Measurements from ENCODE around the gene RHBDD2. TPM values are rescaled to one million over a fixed set of nuclear protein-coding genes. Genes with fewer than 3 reads are reported as not detected.
"Not testable (repeated sequence)": the region's sequence is repeated elsewhere in the genome, so short reads cannot be mapped to it uniquely, and the experiment has no call there.

The RHBDD2 gene
- total RNA-seq (10.8 and 16.7 TPM in 2 replicates), polyA plus RNA-seq (24.5 and 27.8 TPM in 2 replicates), polyA minus RNA-seq (ENCODE audit: low replicate concordance) (67.0 and 86.1 TPM in 2 replicates)
- 33.4 and 41.7 TPM in 2 replicates for polyA plus RNA-seq (2012)

DNA sequence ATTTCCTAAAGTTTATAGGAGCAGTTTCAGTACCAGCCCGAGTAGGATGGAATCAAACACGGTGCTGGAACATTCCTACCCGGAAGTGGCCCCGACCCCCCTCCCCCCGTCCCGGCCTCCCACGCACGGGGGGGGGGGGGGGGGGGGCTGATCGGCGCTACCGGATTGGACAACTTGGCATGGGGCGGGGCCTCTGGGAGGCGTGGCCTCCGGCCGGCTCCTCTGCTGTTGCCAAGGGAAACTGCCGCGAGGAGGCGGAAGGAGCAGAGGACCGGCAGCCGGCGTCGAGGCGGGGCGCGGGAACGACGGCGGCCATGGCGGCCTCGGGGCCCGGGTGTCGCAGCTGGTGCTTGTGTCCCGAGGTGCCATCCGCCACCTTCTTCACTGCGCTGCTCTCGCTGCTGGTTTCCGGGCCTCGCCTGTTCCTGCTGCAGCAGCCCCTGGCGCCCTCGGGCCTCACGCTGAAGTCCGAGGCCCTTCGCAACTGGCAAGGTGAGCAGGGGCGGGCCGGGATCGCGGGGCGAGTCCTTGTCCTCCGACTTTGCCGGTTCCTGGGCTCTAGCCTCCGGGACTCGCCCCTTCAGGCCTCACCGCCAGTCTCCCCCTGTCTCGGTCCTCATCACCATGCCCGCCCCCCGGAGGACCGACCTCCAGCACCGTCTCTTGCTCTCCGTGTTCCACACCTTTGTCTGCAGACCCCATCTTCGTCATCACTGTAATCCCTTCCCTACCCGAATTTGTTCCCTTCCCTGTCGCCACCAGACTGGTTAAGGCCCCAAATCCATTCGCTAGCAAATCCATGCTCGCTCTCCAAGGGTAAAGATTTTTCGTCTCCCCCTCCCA, at the start of gene RHBDD2:
Gene RHBDD2, plus strand, starts transcription at position 266 of the 843 bp plus-strand sequence. Its CDS starts 49 bp downstream, at position 315.
- Histone ChIP-seq H2AFZ (ENCODE audit: low read length) (peak within 1 kb of the TSS; percentile 97), H3K9me3 (ENCODE audit: control insufficient read depth, insufficient read depth, low read depth, low read length) (no peaks in the 10 kb centered on the region), H3K9ac (ENCODE audit: insufficient read depth, low read length) (peak within 1 kb of the TSS; percentile 89), H3K27me3 (ENCODE audit: control insufficient read depth, insufficient read depth, low read length) (no peaks in the 10 kb centered on the region), H4K20me1 (ENCODE audit: control insufficient read depth, extremely low read depth, insufficient read depth, low read length) (no peaks in the 10 kb centered on the region), H3K4me2 (ENCODE audit: extremely low read depth, insufficient read depth, low read length) (peak within 1 kb of the TSS; percentile 89), H3K27ac (ENCODE audit: insufficient read depth, low read length) (peak within 1 kb of the TSS; percentile 81), H3K4me3 (replicated peaks in 1 of 4; ENCODE audit: control extremely low read depth in 1 of 4, insufficient read depth in 1 of 4, low read depth in 3 of 4, low read length in 4 of 4) (peak within 1 kb of the TSS; percentile 82 to 96 (median 85)), H3K4me1 (ENCODE audit: control insufficient read depth, extremely low read depth, insufficient read depth, low read length) (peaks cover 6% of the 10 kb centered on the region), H3K36me3 (ENCODE audit: control insufficient read depth, insufficient read depth, low read length) (peaks cover 11% of the 10 kb centered on the region), H3K79me2 (ENCODE audit: control insufficient read depth, insufficient read depth, low read length) (peaks cover 11% of the 10 kb centered on the region)
- peak; percentile 86 to 92 for DNase-seq (ENCODE audit: low read depth in 2 of 2)
- TF ChIP-seq, protein P1, sequence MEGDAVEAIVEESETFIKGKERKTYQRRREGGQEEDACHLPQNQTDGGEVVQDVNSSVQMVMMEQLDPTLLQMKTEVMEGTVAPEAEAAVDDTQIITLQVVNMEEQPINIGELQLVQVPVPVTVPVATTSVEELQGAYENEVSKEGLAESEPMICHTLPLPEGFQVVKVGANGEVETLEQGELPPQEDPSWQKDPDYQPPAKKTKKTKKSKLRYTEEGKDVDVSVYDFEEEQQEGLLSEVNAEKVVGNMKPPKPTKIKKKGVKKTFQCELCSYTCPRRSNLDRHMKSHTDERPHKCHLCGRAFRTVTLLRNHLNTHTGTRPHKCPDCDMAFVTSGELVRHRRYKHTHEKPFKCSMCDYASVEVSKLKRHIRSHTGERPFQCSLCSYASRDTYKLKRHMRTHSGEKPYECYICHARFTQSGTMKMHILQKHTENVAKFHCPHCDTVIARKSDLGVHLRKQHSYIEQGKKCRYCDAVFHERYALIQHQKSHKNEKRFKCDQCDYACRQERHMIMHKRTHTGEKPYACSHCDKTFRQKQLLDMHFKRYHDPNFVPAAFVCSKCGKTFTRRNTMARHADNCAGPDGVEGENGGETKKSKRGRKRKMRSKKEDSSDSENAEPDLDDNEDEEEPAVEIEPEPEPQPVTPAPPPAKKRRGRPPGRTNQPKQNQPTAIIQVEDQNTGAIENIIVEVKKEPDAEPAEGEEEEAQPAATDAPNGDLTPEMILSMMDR (conservative IDR thresholded peaks at IDR 0.05 in 1 of 2, IDR thresholded peaks at IDR 0.05 in 1 of 2; ENCODE audit: low read depth in 1 of 2, low read length in 2 of 2), result peak in 1 of 2 donors; percentile 16
- TF ChIP-seq EZH2 (IDR thresholded peaks at IDR 0.05; ENCODE audit: low read length, missing control alignments), result no peak

DNA sequence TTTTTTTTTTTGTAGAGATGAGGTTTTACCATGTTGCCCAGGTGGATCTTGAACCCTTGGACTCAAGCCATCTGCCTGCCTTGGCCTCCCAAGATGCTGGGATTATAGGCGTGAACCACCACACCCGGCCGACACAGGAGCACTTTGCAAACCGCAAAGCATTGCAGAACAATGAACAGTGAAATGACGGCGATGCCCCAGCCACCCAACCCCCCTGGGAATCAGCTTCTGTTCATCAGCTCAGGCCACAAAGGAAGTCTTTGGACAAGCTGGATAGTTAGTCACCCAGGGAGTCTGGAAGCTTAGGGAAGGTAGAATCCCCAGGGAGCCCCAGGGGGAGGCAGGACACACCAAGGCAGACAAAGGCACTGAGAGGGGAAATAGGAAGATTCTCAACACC, 49.2 kb upstream of the RHBDD2 start:
- not testable (repeated sequence) for H3K27me3 ChIP-seq (ENCODE audit: control insufficient read depth, insufficient read depth, low read length); H3K4me2 ChIP-seq (ENCODE audit: extremely low read depth, insufficient read depth, low read length); H3K79me2 ChIP-seq (ENCODE audit: control insufficient read depth, insufficient read depth, low read length); H2AFZ ChIP-seq (ENCODE audit: low read length); H3K4me3 ChIP-seq (replicated peaks in 1 of 4; ENCODE audit: control extremely low read depth in 1 of 4, insufficient read depth in 1 of 4, low read depth in 3 of 4, low read length in 4 of 4); H3K4me1 ChIP-seq (ENCODE audit: control insufficient read depth, extremely low read depth, insufficient read depth, low read length); H3K9me3 ChIP-seq (ENCODE audit: control insufficient read depth, insufficient read depth, low read depth, low read length); H3K27ac ChIP-seq (ENCODE audit: insufficient read depth, low read length); H4K20me1 ChIP-seq (ENCODE audit: control insufficient read depth, extremely low read depth, insufficient read depth, low read length); H3K9ac ChIP-seq (ENCODE audit: insufficient read depth, low read length); H3K36me3 ChIP-seq (ENCODE audit: control insufficient read depth, insufficient read depth, low read length)
- DNase-seq (ENCODE audit: low read depth in 2 of 2), result peak in 1 of 2 donors; percentile 95

DNA sequence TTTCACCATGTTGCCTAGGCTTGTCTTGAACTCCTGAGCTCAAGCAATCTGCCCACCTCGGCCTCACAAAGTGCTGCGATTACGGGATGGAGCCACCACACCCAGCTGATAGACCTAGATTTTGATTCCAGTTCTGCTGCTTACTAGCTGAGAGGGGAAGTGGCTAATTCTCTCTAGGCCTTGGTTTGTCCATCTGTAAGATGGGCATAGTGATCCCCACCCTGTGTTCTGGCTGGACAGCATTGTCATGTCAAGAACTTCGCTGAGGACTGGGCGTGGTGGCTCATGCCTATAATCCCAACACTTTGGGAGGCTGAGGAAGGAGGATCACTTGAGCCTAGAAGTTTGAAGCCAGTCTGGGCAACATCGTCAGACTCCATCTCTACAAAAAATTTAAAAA, 47.9 kb upstream of the RHBDD2 start:
- no peaks in the 10 kb centered on the region for H3K36me3 ChIP-seq (ENCODE audit: control insufficient read depth, insufficient read depth, low read length)
- H3K4me2 ChIP-seq (ENCODE audit: extremely low read depth, insufficient read depth, low read length), result no peak overlapping the region
- no peak overlapping the region for H2AFZ ChIP-seq (ENCODE audit: low read length)
- H3K9ac ChIP-seq (ENCODE audit: insufficient read depth, low read length), result no peak overlapping the region
- H3K4me1 ChIP-seq (ENCODE audit: control insufficient read depth, extremely low read depth, insufficient read depth, low read length), result no peaks in the 10 kb centered on the region
- no peaks in the 10 kb centered on the region for H3K27me3 ChIP-seq (ENCODE audit: control insufficient read depth, insufficient read depth, low read length)
- no peak overlapping the region for H3K4me3 ChIP-seq (replicated peaks in 1 of 4; ENCODE audit: control extremely low read depth in 1 of 4, insufficient read depth in 1 of 4, low read depth in 3 of 4, low read length in 4 of 4)
- H4K20me1 ChIP-seq (ENCODE audit: control insufficient read depth, extremely low read depth, insufficient read depth, low read length), result no peaks in the 10 kb centered on the region
- no peak for DNase-seq (ENCODE audit: low read depth in 2 of 2)
- no peaks in the 10 kb centered on the region for H3K9me3 ChIP-seq (ENCODE audit: control insufficient read depth, insufficient read depth, low read depth, low read length)
- no peak overlapping the region for H3K27ac ChIP-seq (ENCODE audit: insufficient read depth, low read length)
- TF ChIP-seq, protein P1 (conservative IDR thresholded peaks at IDR 0.05 in 1 of 2, IDR thresholded peaks at IDR 0.05 in 1 of 2; ENCODE audit: low read depth in 1 of 2, low read length in 2 of 2), result no peak
- TF ChIP-seq EZH2 (IDR thresholded peaks at IDR 0.05; ENCODE audit: low read length, missing control alignments), result no peak
- H3K79me2 ChIP-seq (ENCODE audit: control insufficient read depth, insufficient read depth, low read length), result no peaks in the 10 kb centered on the region

DNA sequence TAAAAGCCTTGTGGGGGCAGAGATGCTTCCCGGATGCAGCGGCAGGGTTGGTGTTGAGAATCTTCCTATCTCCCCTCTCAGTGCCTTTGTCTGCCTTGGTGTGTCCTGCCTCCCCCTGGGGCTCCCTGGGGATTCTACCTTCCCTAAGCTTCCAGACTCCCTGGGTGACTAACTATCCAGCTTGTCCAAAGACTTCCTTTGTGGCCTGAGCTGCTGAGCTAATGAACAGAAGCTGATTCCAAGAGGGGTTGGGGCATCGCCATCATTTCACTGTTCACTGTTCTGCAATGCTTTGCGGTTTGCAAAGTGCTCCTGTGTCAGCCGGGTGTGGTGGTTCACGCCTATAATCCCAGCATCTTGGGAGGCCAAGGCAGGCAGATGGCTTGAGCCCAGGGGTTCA, 45.2 kb upstream of the RHBDD2 start:
- not testable (repeated sequence) for H2AFZ ChIP-seq (ENCODE audit: low read length); H3K36me3 ChIP-seq (ENCODE audit: control insufficient read depth, insufficient read depth, low read length); H3K4me3 ChIP-seq (replicated peaks in 1 of 4; ENCODE audit: control extremely low read depth in 1 of 4, insufficient read depth in 1 of 4, low read depth in 3 of 4, low read length in 4 of 4); H3K4me1 ChIP-seq (ENCODE audit: control insufficient read depth, extremely low read depth, insufficient read depth, low read length); H3K27me3 ChIP-seq (ENCODE audit: control insufficient read depth, insufficient read depth, low read length); H4K20me1 ChIP-seq (ENCODE audit: control insufficient read depth, extremely low read depth, insufficient read depth, low read length); H3K4me2 ChIP-seq (ENCODE audit: extremely low read depth, insufficient read depth, low read length); H3K9me3 ChIP-seq (ENCODE audit: control insufficient read depth, insufficient read depth, low read depth, low read length); H3K27ac ChIP-seq (ENCODE audit: insufficient read depth, low read length); H3K79me2 ChIP-seq (ENCODE audit: control insufficient read depth, insufficient read depth, low read length); H3K9ac ChIP-seq (ENCODE audit: insufficient read depth, low read length)
- DNase-seq (ENCODE audit: low read depth in 2 of 2), result peak in 1 of 2 donors; percentile 87

Measured in fibroblast of lung (primary cell).